HepG2 (cell line): ENCODE measurements around the gene ODC1. TPM values are rescaled to one million over a fixed set of nuclear protein-coding genes. Genes with fewer than 3 reads are reported as not detected.
A peak's percentile ranks its signal among the peaks of the same experiment; 100 is the strongest.

Source experiments
- ATAC-seq: fragments of 200-7000 bp; cut with Tn5 transposase; 3 replicates; pipeline ENCODE4 v1.9.1; 2020; ENCODE audit warnings: mild to moderate bottlenecking, moderate library complexity
- BruUV-seq: library from RNA; stranded (reverse); fragments of 400-500 nt; replicated peaks from 2 replicates; lab custom pipeline; 2021; lab: Mats Ljungman, UMichigan
- CTCF ChIA-PET: fragments of 300-600 bp; formaldehyde crosslinking; extraction: SDS; loops from one replicate; lab custom pipeline; 2021; ENCODE audit warnings: low total read pairs, inconsistent platforms, low intra/inter-chr PET ratio; lab: Yijun Ruan, JAX
- POLR2A ChIA-PET: fragments of 350-600 bp; sonication (Branson Sonifier 250); formaldehyde crosslinking; loops from one replicate; lab custom pipeline; 2020; ENCODE audit warnings: antibody characterized with exemption, inconsistent platforms; lab: Yijun Ruan, JAX
- DNase-seq: peaks from one replicate; pipeline ENCODE4 v3.0.0-alpha.2; 2015; ENCODE audit warnings: low spot score
- FAIRE-seq: peaks from 3 replicates; lab custom pipeline; 2011; peaks lifted over from hg19 to GRCh38; lab: Jason Lieb, UNC
- H2AFZ ChIP-seq: one replicate; pipeline ENCODE4 v1.6.1; 2011; ENCODE audit warnings: low read length, inconsistent platforms
- H3K27ac ChIP-seq: fragments of 300-600 bp; 3 replicates; pipeline ENCODE4 v1.8.0; 2011; ENCODE audit warnings: mixed run types, mild to moderate bottlenecking, mixed read lengths, low read length, inconsistent platforms; ENCODE audit not compliant: insufficient read depth; ENCODE audit errors: extremely low read length
- H3K27me3 ChIP-seq, 2 experiments: fragments of 200-600 bp in 1 of 2; 2 replicates in 1 of 2; 3 replicates in 1 of 2; pipeline versions ENCODE4 v1.6.0 to v1.8.0; 2011; ENCODE audit warnings: low read length in 2 of 2, mild to moderate bottlenecking in 2 of 2, moderate library complexity in 2 of 2, inconsistent platforms in 1 of 2; ENCODE audit not compliant: insufficient read depth in 2 of 2, control insufficient read depth in 1 of 2
- H3K36me3 ChIP-seq, 2 experiments: fragments of 200-600 bp in 1 of 2; replicated peaks in 1 of 2; 2 replicates in 1 of 2; 3 replicates in 1 of 2; pipeline versions ENCODE4 v1.5.1 to v1.8.0; 2011; ENCODE audit warnings: low read length in 2 of 2, inconsistent platforms in 1 of 2; ENCODE audit not compliant: insufficient read depth in 2 of 2, control insufficient read depth in 1 of 2
- H3K4me1 ChIP-seq: 2 replicates; pipeline ENCODE4 v1.5.1; 2012; ENCODE audit warnings: low read length, inconsistent platforms; ENCODE audit not compliant: insufficient read depth
- H3K4me2 ChIP-seq: 2 replicates; pipeline ENCODE4 v1.6.0; 2011; ENCODE audit warnings: low read depth, low read length, inconsistent platforms
- H3K4me3 ChIP-seq, 3 experiments: fragments of 200-600 bp in 1 of 3; sonication (generic), shearing (Covaris generic) in 1 of 3; replicated peaks in 1 of 3; 2 replicates each; pipeline ENCODE4 v1.5.1; 2011 to 2016; ENCODE audit warnings: low read length in 3 of 3, inconsistent platforms in 2 of 3, low read depth in 2 of 3, mild to moderate bottlenecking in 2 of 3, control low read depth in 1 of 3, mixed read lengths in 1 of 3; ENCODE audit not compliant: insufficient read depth in 1 of 3
- H3K79me2 ChIP-seq: one replicate; pipeline ENCODE4 v1.6.1; 2011; ENCODE audit warnings: low read length, inconsistent platforms; ENCODE audit not compliant: insufficient read depth
- H3K9ac ChIP-seq: 2 replicates; pipeline ENCODE4 v1.6.0; 2011; ENCODE audit warnings: mild to moderate bottlenecking, low read depth, low read length, inconsistent platforms; ENCODE audit not compliant: insufficient read depth
- H3K9me3 ChIP-seq: 2 replicates; pipeline ENCODE4 v1.5.1; 2012; ENCODE audit warnings: mild to moderate bottlenecking, low read length
- H4K20me1 ChIP-seq: 2 replicates; pipeline ENCODE4 v1.6.0; 2011; ENCODE audit warnings: inconsistent platforms, mild to moderate bottlenecking, low read length, moderate library complexity; ENCODE audit not compliant: insufficient read depth
- ADNP ChIP-seq: sonication (generic); formaldehyde crosslinking; IDR thresholded peaks from 2 replicates; pipeline ENCODE4 v1.4.0; 2020; ENCODE audit warnings: missing genetic modification reagents
- ARNT ChIP-seq: fragments of 450-650 bp; IDR thresholded peaks from 2 replicates; pipeline ENCODE4 v1.6.1; 2017
- KLF11 ChIP-seq: IDR thresholded peaks from 2 replicates; pipeline ENCODE4 v1.6.1; 2016; ENCODE audit warnings: missing compliant biosample characterization
- KMT2A ChIP-seq: sonication (generic); formaldehyde crosslinking; IDR thresholded peaks from 2 replicates; pipeline ENCODE4 v1.4.0; 2020; ENCODE audit warnings: missing genetic modification reagents
- NR2F1 ChIP-seq, 2 experiments: fragments of 450-650 bp in 1 of 2; formaldehyde crosslinking in 1 of 2; IDR thresholded peaks; 2 replicates each; pipeline versions ENCODE4 v1.5.0 to v1.6.1; 2016 to 2020; ENCODE audit warnings: mild to moderate bottlenecking in 1 of 2, missing compliant biosample characterization in 1 of 2, missing genetic modification reagents in 1 of 2, moderate library complexity in 1 of 2
- NR2F2 ChIP-seq: IDR thresholded peaks from 2 replicates; pipeline ENCODE4 v1.6.1; 2012; ENCODE audit warnings: low read depth, inconsistent platforms, borderline replicate concordance
- NR2F6 ChIP-seq, 2 experiments: IDR thresholded peaks; 2 replicates each; pipeline ENCODE4 v1.6.1; 2016; ENCODE audit warnings: antibody characterized with exemption in 1 of 2, mild to moderate bottlenecking in 1 of 2
- PCBP2 ChIP-seq: fragments of 200-400 bp; formaldehyde crosslinking; optimal IDR thresholded peaks from 2 replicates; pipeline ENCODE3; 2018; ENCODE audit warnings: low read length, low read depth; ENCODE audit not compliant: poor library complexity, severe bottlenecking
- POLR2A ChIP-seq, 2 experiments: IDR thresholded peaks; 2 replicates each; pipeline ENCODE4 v1.6.1; 2011; ENCODE audit warnings: low read depth in 2 of 2, low read length in 2 of 2, mild to moderate bottlenecking in 1 of 2, moderate library complexity in 1 of 2; ENCODE audit not compliant: insufficient read depth in 1 of 2
- RARA ChIP-seq: IDR thresholded peaks from 2 replicates; pipeline ENCODE4 v1.6.1; 2016; ENCODE audit warnings: missing genetic modification reagents, missing compliant biosample characterization
- TARDBP ChIP-seq: sonication (generic); formaldehyde crosslinking; IDR thresholded peaks from 2 replicates; pipeline ENCODE4 v1.8.0; 2022; ENCODE audit warnings: mild to moderate bottlenecking, missing genetic modification reagents
- TFAP4 ChIP-seq: sonication (generic); IDR thresholded peaks from 2 replicates; pipeline ENCODE4 v1.6.1; 2016; ENCODE audit warnings: low read depth, borderline replicate concordance
- ZBED4 ChIP-seq: sonication (generic); formaldehyde crosslinking; IDR thresholded peaks from 2 replicates; pipeline ENCODE4 v1.4.0; 2020; ENCODE audit warnings: missing genetic modification reagents, borderline replicate concordance
- ZBTB33 ChIP-seq: sonication (generic); formaldehyde crosslinking; IDR thresholded peaks from 2 replicates; pipeline ENCODE4 v1.4.0; 2020; ENCODE audit warnings: missing genetic modification reagents
- ZNF17 ChIP-seq: sonication (generic); formaldehyde crosslinking; IDR thresholded peaks from 2 replicates; pipeline ENCODE4 v1.5.0; 2020; ENCODE audit warnings: mild to moderate bottlenecking, missing genetic modification reagents
- ZNF24 ChIP-seq: fragments of 450-650 bp; IDR thresholded peaks from 2 replicates; pipeline ENCODE4 v1.6.1; 2017; ENCODE audit warnings: antibody characterized with exemption, mild to moderate bottlenecking
- ZNF33A ChIP-seq: sonication (generic); formaldehyde crosslinking; IDR thresholded peaks from 2 replicates; pipeline ENCODE4 v1.5.1; 2020; ENCODE audit warnings: missing genetic modification reagents, mild to moderate bottlenecking, moderate library complexity, borderline replicate concordance
- ZNF589 ChIP-seq: sonication (generic); formaldehyde crosslinking; conservative IDR thresholded peaks from 2 replicates; pipeline ENCODE4 v1.8.0; 2022; ENCODE audit warnings: mild to moderate bottlenecking, moderate library complexity, missing genetic modification reagents
- WGBS: methylation state at CpG from one replicate; pipeline ENCODE4 v1.1.6; 2017; ENCODE audit warnings: low lambda C conversion rate; 5-methylcytosine and 5-hydroxymethylcytosine counted together
- in situ Hi-C: cut with HindIII; loops from 2 replicates; pipeline ENCODE4 v1.10.0; 2017; ENCODE audit warnings: low pct_unique_long_range_greater_than_20kb; ENCODE audit not compliant: extremely low pct_ligation_motif_present
- intact Hi-C: fragments of 100-400 bp; cut with micrococcal nuclease; formaldehyde crosslinking; loops from one replicate; pipeline ENCODE4 v1.10.0; 2022; ENCODE audit not compliant: unreplicated experiment
- polyA plus RNA-seq, 8 experiments: library from polyadenylated mRNA; depleted of rRNA in 3 of 8; stranded (reverse) in 7 of 8; unstranded in 1 of 8; fragments of >200 nt; fragmentation: Illumina TruSeq in 4 of 8; extraction: Trizol in 4 of 8; gene quantifications; 2 replicates each; pipeline versions ENCODE4 v1.2.1 to v1.2.3, GENCODE V29; 2011 to 2016; ENCODE audit warnings: low read depth in 4 of 8, missing spikeins in 1 of 8, mixed read lengths in 1 of 8; ENCODE audit not compliant: insufficient read depth in 1 of 8
- total RNA-seq, 5 experiments: library from RNA; depleted of rRNA; stranded (reverse); fragments of >200 nt; fragmentation: Illumina TruSeq; extraction: Trizol; gene quantifications; 2 replicates each; pipeline ENCODE4 v1.2.3, GENCODE V29; 2016; ENCODE audit warnings: low read depth in 1 of 5

Gene ODC1
- total and polyA plus RNA-seq, 2 of the 13 experiments (the other 11 are each of a cell fraction or from before 2014, with no cell fraction given): 142 to 371 TPM

GRCh38 chr2:10478916-10479315, 30.8 kb upstream of the ODC1 start:
- ChIA-PET CTCF (no interaction called here), POLR2A (no interaction called here)
- no peak for FAIRE-seq
- Histone ChIP-seq H3K27me3 (peaks cover 19 to 59% of the 10 kb centered on the region in 2 experiments; a peak in 4 of 5 replicates), H3K79me2 (no peaks in the 10 kb centered on the region), H3K9me3 (no peaks in the 10 kb centered on the region), H2AFZ (no peak overlapping the region), H3K4me1 (peaks cover 80% of the 10 kb centered on the region), H3K4me3 (no peak overlapping the region), H3K4me2 (no peak overlapping the region), H4K20me1 (no peaks in the 10 kb centered on the region), H3K36me3 (no peaks in the 10 kb centered on the region), H3K27ac (no peak overlapping the region), H3K9ac (no peak overlapping the region)
- intact Hi-C loops (no loop called here), in situ Hi-C loops (loop anchor here (10.0 kb wide), 1 partner anchor 186 kb away; no protein-coding TSS in a partner anchor)
- WGBS: 72% methylated on average over 12 of the region's 12 CpGs
- ATAC-seq: no peak
- no peak for DNase-seq
- TF ChIP-seq ADNP (no peak), NR2F1 (CRISPR knock-in tag; IDR thresholded peaks at IDR 0.05) (peak in 1 of 2 experiments; percentile 28; a peak in 1 of 4 replicates), RARA (CRISPR knock-in tag) (peak; percentile 37; the same call in 1 of the 2 replicates), KMT2A (CRISPR knock-in tag) (no peak), ZNF24 (no peak), ARNT (no peak), TFAP4 (peak; percentile 33; the same call in 1 of the 2 replicates), ZNF589 (CRISPR knock-in tag) (0 out of 2 replicates have a peak, but pooled peaks have one; percentile 38), TARDBP (CRISPR knock-in tag) (no peak), KLF11 (CRISPR knock-in tag) (no peak), ZBTB33 (peak; percentile 57; the same call in 1 of the 2 replicates), NR2F2 (no peak), ZBED4 (CRISPR knock-in tag) (no peak), NR2F6 (IDR thresholded peaks at IDR 0.05) (0 out of 2 replicates have a peak, but pooled peaks have one; percentile 21), NR2F6 (CRISPR knock-in tag; IDR thresholded peaks at IDR 0.05) (0 out of 2 replicates have a peak, but pooled peaks have one; percentile 19), POLR2A (IDR thresholded peaks at IDR 0.05; ENCODE audit: insufficient read depth in 1 of 2, low read depth in 2 of 2, low read length in 2 of 2) (no peak), ZNF33A (CRISPR knock-in tag) (no peak), ZNF17 (CRISPR knock-in tag) (no peak), PCBP2 (no peak)
- no TSS peak for BruUV-seq
